Measurements from ENCODE around the gene ILK. TPM values are rescaled to one million over a fixed set of nuclear protein-coding genes. Genes with fewer than 3 reads are reported as not detected.

ILK gene
- total RNA-seq, 1 donor from 2014 or later = 209 TPM

- TF ChIP-seq EZH2 (IDR thresholded peaks at IDR 0.05; ENCODE audit: insufficient read depth, low read length) (no peak), CTCF (IDR thresholded peaks at IDR 0.05; ENCODE audit: insufficient read depth, low read depth, low read length) (no peak)
- no peaks in the 10 kb centered on the region for H3K36me3 ChIP-seq (ENCODE audit: insufficient read depth, low read length)
- Mint-ChIP-seq H3K27me3 (ENCODE audit: low read depth, unreplicated experiment) (peaks cover 46% of the 10 kb centered on the region), H3K4me1 (ENCODE audit: low read depth, unreplicated experiment) (no peaks in the 10 kb centered on the region), H3K36me3 (ENCODE audit: low read depth, unreplicated experiment) (peaks cover 16% of the 10 kb centered on the region), H3K9me3 (ENCODE audit: unreplicated experiment) (no peaks in the 10 kb centered on the region), H3K4me3 (ENCODE audit: unreplicated experiment) (no peak overlapping the region), H3K27ac (ENCODE audit: unreplicated experiment) (no peak overlapping the region)
- H3K79me2 ChIP-seq (ENCODE audit: insufficient read depth, low read length) = no peaks in the 10 kb centered on the region
- no peaks in the 10 kb centered on the region for H3K9me3 ChIP-seq (ENCODE audit: insufficient read depth, low read depth, low read length)
- no peak for DNase-seq (ENCODE audit: low read depth)
- no peak overlapping the region for H3K27ac ChIP-seq (ENCODE audit: low read depth, low read length)
- no peaks in the 10 kb centered on the region for H3K4me1 ChIP-seq (ENCODE audit: insufficient read depth, low read length)
- H4K20me1 ChIP-seq (ENCODE audit: insufficient read depth, low read length) = no peaks in the 10 kb centered on the region
- no peak overlapping the region for H3K4me2 ChIP-seq (ENCODE audit: low read length)
- no peak overlapping the region for H3K4me3 ChIP-seq (ENCODE audit: insufficient read depth, low read depth, low read length)
- no peak for FAIRE-seq
- H2AFZ ChIP-seq (ENCODE audit: low read depth, low read length) = no peak overlapping the region
- no peaks in the 10 kb centered on the region for H3K27me3 ChIP-seq (ENCODE audit: insufficient read depth, low read length)
- no peak overlapping the region for H3K9ac ChIP-seq (ENCODE audit: low read length)
Observed at GRCh38 chr11:6626971-6627761, 23.6 kb downstream of the ILK start.

- Histone ChIP-seq H3K9me3 (ENCODE audit: insufficient read depth, low read depth, low read length) (no peaks in the 10 kb centered on the region), H3K9ac (ENCODE audit: low read length) (no peak overlapping the region), H2AFZ (ENCODE audit: low read depth, low read length) (no peak overlapping the region), H3K36me3 (ENCODE audit: insufficient read depth, low read length) (no peaks in the 10 kb centered on the region), H4K20me1 (ENCODE audit: insufficient read depth, low read length) (no peaks in the 10 kb centered on the region), H3K4me1 (ENCODE audit: insufficient read depth, low read length) (no peaks in the 10 kb centered on the region), H3K4me2 (ENCODE audit: low read length) (no peak overlapping the region), H3K79me2 (ENCODE audit: insufficient read depth, low read length) (no peaks in the 10 kb centered on the region), H3K27me3 (ENCODE audit: insufficient read depth, low read length) (no peaks in the 10 kb centered on the region), H3K4me3 (ENCODE audit: insufficient read depth, low read depth, low read length) (no peak overlapping the region), H3K27ac (ENCODE audit: low read depth, low read length) (no peak overlapping the region)
- H3K4me1 Mint-ChIP-seq (ENCODE audit: low read depth, unreplicated experiment) = no peaks in the 10 kb centered on the region
- H3K27me3 Mint-ChIP-seq (ENCODE audit: low read depth, unreplicated experiment) = peaks cover 47% of the 10 kb centered on the region
- TF ChIP-seq CTCF (IDR thresholded peaks at IDR 0.05; ENCODE audit: insufficient read depth, low read depth, low read length) (no peak), EZH2 (IDR thresholded peaks at IDR 0.05; ENCODE audit: insufficient read depth, low read length) (no peak)
- peaks cover 19% of the 10 kb centered on the region for H3K36me3 Mint-ChIP-seq (ENCODE audit: low read depth, unreplicated experiment)
- FAIRE-seq = no peak
- H3K4me3 Mint-ChIP-seq (ENCODE audit: unreplicated experiment) = no peak overlapping the region
- no peak for DNase-seq (ENCODE audit: low read depth)
- no peak overlapping the region for H3K27ac Mint-ChIP-seq (ENCODE audit: unreplicated experiment)
- no peaks in the 10 kb centered on the region for H3K9me3 Mint-ChIP-seq (ENCODE audit: unreplicated experiment)
Observed at GRCh38 chr11:6627762-6628241, 24.2 kb downstream of the ILK start.

GRCh38 chr11:6628526-6628925 is 25.0 kb downstream of the ILK start:
- H3K27ac ChIP-seq (ENCODE audit: low read depth, low read length) = no peak overlapping the region
- Mint-ChIP-seq H3K27ac (ENCODE audit: unreplicated experiment) (no peak overlapping the region), H3K4me3 (ENCODE audit: unreplicated experiment) (no peak overlapping the region), H3K27me3 (ENCODE audit: low read depth, unreplicated experiment) (peaks cover 48% of the 10 kb centered on the region), H3K9me3 (ENCODE audit: unreplicated experiment) (no peaks in the 10 kb centered on the region), H3K36me3 (ENCODE audit: low read depth, unreplicated experiment) (peaks cover 21% of the 10 kb centered on the region), H3K4me1 (ENCODE audit: low read depth, unreplicated experiment) (no peaks in the 10 kb centered on the region)
- no peaks in the 10 kb centered on the region for H3K4me1 ChIP-seq (ENCODE audit: insufficient read depth, low read length)
- no peak overlapping the region for H2AFZ ChIP-seq (ENCODE audit: low read depth, low read length)
- no peak for FAIRE-seq
- TF ChIP-seq CTCF (IDR thresholded peaks at IDR 0.05; ENCODE audit: insufficient read depth, low read depth, low read length) = no peak
- TF ChIP-seq EZH2 (IDR thresholded peaks at IDR 0.05; ENCODE audit: insufficient read depth, low read length) = no peak
- no peak for DNase-seq (ENCODE audit: low read depth)
- no peaks in the 10 kb centered on the region for H3K9me3 ChIP-seq (ENCODE audit: insufficient read depth, low read depth, low read length)
- no peaks in the 10 kb centered on the region for H3K27me3 ChIP-seq (ENCODE audit: insufficient read depth, low read length)
- no peak overlapping the region for H3K4me2 ChIP-seq (ENCODE audit: low read length)
- H4K20me1 ChIP-seq (ENCODE audit: insufficient read depth, low read length) = no peaks in the 10 kb centered on the region
- H3K9ac ChIP-seq (ENCODE audit: low read length) = no peak overlapping the region
- no peaks in the 10 kb centered on the region for H3K36me3 ChIP-seq (ENCODE audit: insufficient read depth, low read length)
- no peaks in the 10 kb centered on the region for H3K79me2 ChIP-seq (ENCODE audit: insufficient read depth, low read length)
- H3K4me3 ChIP-seq (ENCODE audit: insufficient read depth, low read depth, low read length) = no peak overlapping the region
